Mammary epithelial cell (primary cell): ENCODE measurements around the gene OPA1.

Experiments used
- CTCF ChIP-seq, 2 donors: IDR thresholded peaks in 1 of 2; conservative IDR thresholded peaks in 1 of 2; 2 replicates each; pipeline ENCODE4 v1.5.1; 2011 to 2012; ENCODE audit warnings: inconsistent platforms in 2 of 2, low read length in 2 of 2, mild to moderate bottlenecking in 2 of 2, control low read depth in 1 of 2, low read depth in 1 of 2; ENCODE audit not compliant: insufficient read depth in 1 of 2; ENCODE audit errors: extremely low read depth in 1 of 2
- EZH2 ChIP-seq: IDR thresholded peaks from 2 replicates; pipeline ENCODE4 v1.6.1; 2012; ENCODE audit warnings: low read length, inconsistent platforms, borderline replicate concordance

DNA sequence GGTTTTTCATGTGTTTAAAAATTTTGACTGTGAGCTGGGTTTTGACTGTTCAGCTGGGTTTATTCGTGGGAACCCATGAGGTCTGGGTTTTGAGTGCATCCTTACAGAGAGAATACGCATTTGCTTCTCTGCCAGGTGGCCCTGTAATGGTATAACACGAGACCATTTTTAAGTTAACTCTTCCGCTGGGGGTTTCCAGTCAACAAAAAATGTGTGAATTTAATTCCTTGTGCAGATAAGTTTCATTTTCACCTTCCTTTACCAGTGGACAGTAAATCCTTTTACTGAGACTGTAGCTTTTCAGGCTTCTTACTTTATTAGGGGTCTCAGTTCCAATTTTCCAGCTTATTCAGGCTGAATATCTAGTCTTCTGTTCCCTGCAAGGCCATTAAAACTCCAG, 149.6 kb downstream of the OPA1 start:
- TF ChIP-seq CTCF (conservative IDR thresholded peaks at IDR 0.05 in 1 of 2, IDR thresholded peaks at IDR 0.05 in 1 of 2; ENCODE audit: extremely low read depth in 1 of 2, insufficient read depth in 1 of 2, low read depth in 1 of 2, low read length in 2 of 2) (no peak), EZH2 (no peak)
